HepG2 (cell line): ENCODE data around the gene IFIH1. TPM values are rescaled to one million over a fixed set of nuclear protein-coding genes. Genes with fewer than 3 reads are reported as not detected.

Experiments
- FIP1L1 ChIP-seq: fragments of 200-400 bp; formaldehyde crosslinking; IDR thresholded peaks from 2 replicates; pipeline ENCODE4 v1.6.1; 2018; ENCODE audit warnings: low read depth, mild to moderate bottlenecking, low read length, moderate library complexity, borderline replicate concordance; ENCODE audit not compliant: insufficient read depth
- HHEX ChIP-seq: IDR thresholded peaks from 2 replicates; pipeline ENCODE4 v1.6.1; 2016; ENCODE audit warnings: control low read depth
- HIVEP1 ChIP-seq: sonication (generic); formaldehyde crosslinking; IDR thresholded peaks from 2 replicates; pipeline ENCODE4 v1.4.0; 2020; ENCODE audit warnings: mild to moderate bottlenecking, missing genetic modification reagents
- NR2F6 ChIP-seq, 2 experiments: IDR thresholded peaks; 2 replicates each; pipeline ENCODE4 v1.6.1; 2016; ENCODE audit warnings: antibody characterized with exemption in 1 of 2, mild to moderate bottlenecking in 1 of 2
- PAWR ChIP-seq: sonication (generic); formaldehyde crosslinking; IDR thresholded peaks from 2 replicates; pipeline ENCODE4 v1.4.0; 2020; ENCODE audit warnings: missing genetic modification reagents, mild to moderate bottlenecking, borderline replicate concordance
- POGZ ChIP-seq: sonication (generic); formaldehyde crosslinking; IDR thresholded peaks from 2 replicates; pipeline ENCODE4 v1.4.0; 2020; ENCODE audit warnings: mild to moderate bottlenecking, missing genetic modification reagents
- RBM39 ChIP-seq: fragments of 200-400 bp; formaldehyde crosslinking; IDR thresholded peaks from one replicate; pipeline ENCODE4 v1.6.1; 2018; ENCODE audit warnings: antibody characterized with exemption, mild to moderate bottlenecking, low read depth, low read length; ENCODE audit not compliant: poor library complexity, severe bottlenecking
- RORA ChIP-seq: sonication (generic); formaldehyde crosslinking; IDR thresholded peaks from 2 replicates; pipeline ENCODE4 v1.5.0; 2020; ENCODE audit warnings: mild to moderate bottlenecking, missing genetic modification reagents, moderate library complexity
- ZBTB34 ChIP-seq: sonication (generic); formaldehyde crosslinking; IDR thresholded peaks from 2 replicates; pipeline ENCODE4 v1.8.0; 2022; ENCODE audit warnings: mild to moderate bottlenecking, missing genetic modification reagents
- ZIK1 ChIP-seq: sonication (generic); formaldehyde crosslinking; IDR thresholded peaks from 2 replicates; pipeline ENCODE4 v1.5.0; 2020; ENCODE audit warnings: mild to moderate bottlenecking, low read depth, missing genetic modification reagents, borderline replicate concordance
- ZNF235 ChIP-seq: sonication (generic); formaldehyde crosslinking; IDR thresholded peaks from 2 replicates; pipeline ENCODE4 v1.8.1; 2023; ENCODE audit warnings: mild to moderate bottlenecking, missing genetic modification reagents, borderline replicate concordance
- ZNF414 ChIP-seq: sonication (generic); formaldehyde crosslinking; IDR thresholded peaks from 2 replicates; pipeline ENCODE4 v1.5.0; 2020; ENCODE audit warnings: missing genetic modification reagents
- ZNF614 ChIP-seq: IDR thresholded peaks from 2 replicates; pipeline ENCODE4 v1.6.1; 2018; ENCODE audit warnings: missing biosample characterization, missing genetic modification reagents, inconsistent platforms, borderline replicate concordance
- ZNF790 ChIP-seq: sonication (generic); formaldehyde crosslinking; IDR thresholded peaks from 2 replicates; pipeline ENCODE4 v1.8.0; 2022; ENCODE audit warnings: missing genetic modification reagents, mild to moderate bottlenecking, borderline replicate concordance
- ZNF850 ChIP-seq: sonication (generic); formaldehyde crosslinking; conservative IDR thresholded peaks from 2 replicates; pipeline ENCODE4 v1.9.0; 2021; ENCODE audit warnings: mild to moderate bottlenecking, missing genetic modification reagents
- ZZZ3 ChIP-seq: sonication (generic); formaldehyde crosslinking; IDR thresholded peaks from 2 replicates; pipeline ENCODE4 v1.4.0; 2020; ENCODE audit warnings: missing genetic modification reagents, mild to moderate bottlenecking, borderline replicate concordance
- polyA plus RNA-seq, 8 experiments: library from polyadenylated mRNA; depleted of rRNA in 3 of 8; stranded (reverse) in 7 of 8; unstranded in 1 of 8; fragments of >200 nt; fragmentation: Illumina TruSeq in 4 of 8; extraction: Trizol in 4 of 8; gene quantifications; 2 replicates each; pipeline versions ENCODE4 v1.2.1 to v1.2.3, GENCODE V29; 2011 to 2016; ENCODE audit warnings: low read depth in 4 of 8, missing spikeins in 1 of 8, mixed read lengths in 1 of 8; ENCODE audit not compliant: insufficient read depth in 1 of 8
- total RNA-seq, 5 experiments: library from RNA; depleted of rRNA; stranded (reverse); fragments of >200 nt; fragmentation: Illumina TruSeq; extraction: Trizol; gene quantifications; 2 replicates each; pipeline ENCODE4 v1.2.3, GENCODE V29; 2016; ENCODE audit warnings: low read depth in 1 of 5
- TF ChIP-seq, protein P1 (sequence below): sonication (generic); formaldehyde crosslinking; conservative IDR thresholded peaks from 2 replicates; pipeline ENCODE4 v1.4.0; 2020; ENCODE audit warnings: missing genetic modification reagents
- TF ChIP-seq, protein P2 (sequence below): sonication (generic); formaldehyde crosslinking; IDR thresholded peaks from 2 replicates; pipeline ENCODE4 v1.8.0; 2022; ENCODE audit warnings: low read depth, missing genetic modification reagents
- TF ChIP-seq, protein P3 (sequence below): sonication (generic); formaldehyde crosslinking; IDR thresholded peaks from 2 replicates; pipeline ENCODE4 v1.5.0; 2020; ENCODE audit warnings: missing genetic modification reagents, mild to moderate bottlenecking, borderline replicate concordance
- TF ChIP-seq, protein P4 (sequence below): sonication (generic); formaldehyde crosslinking; IDR thresholded peaks from 2 replicates; pipeline ENCODE4 v1.5.0; 2020; ENCODE audit warnings: missing genetic modification reagents

Gene IFIH1
- total and polyA plus RNA-seq, 2 of the 13 experiments (the other 11 are each of a cell fraction or from before 2014, with no cell fraction given): 1.5 to 11.5 TPM

DNA sequence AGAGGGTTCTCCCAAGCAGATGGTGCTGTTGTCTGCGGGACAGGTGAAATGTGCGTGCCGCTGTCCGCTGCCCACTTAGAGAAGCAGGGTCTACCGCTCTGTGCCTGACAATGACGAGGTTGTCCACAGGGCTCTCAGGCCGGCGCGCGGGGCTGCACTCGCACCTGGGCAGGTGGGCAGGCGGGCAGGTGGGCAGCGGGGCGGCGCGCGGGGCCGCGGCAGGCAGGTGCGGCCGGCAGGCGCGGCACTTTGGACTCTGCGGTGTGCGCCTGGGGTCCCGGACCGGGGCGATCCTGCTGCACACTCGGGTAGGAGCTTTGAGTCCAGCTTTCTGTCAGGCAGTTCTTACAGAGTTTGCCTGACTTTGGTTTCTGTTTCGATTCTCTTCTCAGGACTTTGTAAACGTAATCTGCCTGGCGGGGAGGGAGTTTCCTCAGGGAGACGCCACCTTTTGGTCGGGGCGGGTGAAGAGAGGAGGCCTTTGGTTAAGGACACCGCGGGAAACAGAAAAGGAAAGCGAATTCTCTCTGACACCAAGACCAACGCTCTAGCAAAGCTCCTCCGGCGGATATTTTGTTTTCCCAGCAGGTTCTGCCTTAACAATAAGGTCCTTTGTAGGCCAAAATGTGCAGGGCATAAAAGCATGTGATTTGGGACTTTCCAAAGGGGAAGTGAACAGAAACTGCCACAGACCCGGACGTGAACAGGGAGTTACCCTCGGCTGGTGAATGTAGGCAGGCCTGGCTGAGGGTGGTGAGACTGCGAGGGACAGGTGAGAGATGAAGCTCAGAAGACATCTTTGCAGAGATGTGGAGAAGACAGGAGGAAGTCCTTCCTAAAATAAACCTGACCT lies at the start of gene IFIH1 (continued):
- TF ChIP-seq ZIK1 (CRISPR knock-in tag) (no peak), PAWR (CRISPR knock-in tag) (no peak), HIVEP1 (peak; percentile 74), RORA (CRISPR knock-in tag) (no peak), ZNF414 (CRISPR knock-in tag) (no peak), RBM39 (no peak), POGZ (CRISPR knock-in tag) (peak; percentile 43; the same call in 1 of the 2 replicates), ZNF790 (no peak), ZBTB34 (CRISPR knock-in tag) (no peak), NR2F6 (IDR thresholded peaks at IDR 0.05) (no peak), NR2F6 (CRISPR knock-in tag; IDR thresholded peaks at IDR 0.05) (no peak), ZNF850 (CRISPR knock-in tag) (no peak), HHEX (no peak), ZNF235 (CRISPR knock-in tag) (peak; percentile 35; the same call in 1 of the 2 replicates), FIP1L1 (no peak), ZNF614 (CRISPR knock-in tag) (0 out of 2 replicates have a peak, but pooled peaks have one; percentile 23), ZZZ3 (CRISPR knock-in tag) (no peak)
- TF ChIP-seq, protein P1, sequence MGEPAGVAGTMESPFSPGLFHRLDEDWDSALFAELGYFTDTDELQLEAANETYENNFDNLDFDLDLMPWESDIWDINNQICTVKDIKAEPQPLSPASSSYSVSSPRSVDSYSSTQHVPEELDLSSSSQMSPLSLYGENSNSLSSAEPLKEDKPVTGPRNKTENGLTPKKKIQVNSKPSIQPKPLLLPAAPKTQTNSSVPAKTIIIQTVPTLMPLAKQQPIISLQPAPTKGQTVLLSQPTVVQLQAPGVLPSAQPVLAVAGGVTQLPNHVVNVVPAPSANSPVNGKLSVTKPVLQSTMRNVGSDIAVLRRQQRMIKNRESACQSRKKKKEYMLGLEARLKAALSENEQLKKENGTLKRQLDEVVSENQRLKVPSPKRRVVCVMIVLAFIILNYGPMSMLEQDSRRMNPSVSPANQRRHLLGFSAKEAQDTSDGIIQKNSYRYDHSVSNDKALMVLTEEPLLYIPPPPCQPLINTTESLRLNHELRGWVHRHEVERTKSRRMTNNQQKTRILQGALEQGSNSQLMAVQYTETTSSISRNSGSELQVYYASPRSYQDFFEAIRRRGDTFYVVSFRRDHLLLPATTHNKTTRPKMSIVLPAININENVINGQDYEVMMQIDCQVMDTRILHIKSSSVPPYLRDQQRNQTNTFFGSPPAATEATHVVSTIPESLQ (CRISPR knock-in tag): no peak
- TF ChIP-seq, protein P2, sequence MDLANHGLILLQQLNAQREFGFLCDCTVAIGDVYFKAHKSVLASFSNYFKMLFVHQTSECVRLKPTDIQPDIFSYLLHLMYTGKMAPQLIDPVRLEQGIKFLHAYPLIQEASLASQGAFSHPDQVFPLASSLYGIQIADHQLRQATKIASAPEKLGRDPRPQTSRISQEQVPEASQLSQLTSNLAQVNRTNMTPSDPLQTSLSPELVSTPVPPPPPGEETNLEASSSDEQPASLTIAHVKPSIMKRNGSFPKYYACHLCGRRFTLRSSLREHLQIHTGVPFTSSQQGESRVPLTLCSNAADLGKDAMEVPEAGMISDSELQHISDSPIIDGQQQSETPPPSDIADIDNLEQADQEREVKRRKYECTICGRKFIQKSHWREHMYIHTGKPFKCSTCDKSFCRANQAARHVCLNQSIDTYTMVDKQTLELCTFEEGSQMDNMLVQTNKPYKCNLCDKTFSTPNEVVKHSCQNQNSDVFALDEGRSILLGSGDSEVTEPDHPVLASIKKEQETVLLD (CRISPR knock-in tag): no peak
- TF ChIP-seq, protein P3, sequence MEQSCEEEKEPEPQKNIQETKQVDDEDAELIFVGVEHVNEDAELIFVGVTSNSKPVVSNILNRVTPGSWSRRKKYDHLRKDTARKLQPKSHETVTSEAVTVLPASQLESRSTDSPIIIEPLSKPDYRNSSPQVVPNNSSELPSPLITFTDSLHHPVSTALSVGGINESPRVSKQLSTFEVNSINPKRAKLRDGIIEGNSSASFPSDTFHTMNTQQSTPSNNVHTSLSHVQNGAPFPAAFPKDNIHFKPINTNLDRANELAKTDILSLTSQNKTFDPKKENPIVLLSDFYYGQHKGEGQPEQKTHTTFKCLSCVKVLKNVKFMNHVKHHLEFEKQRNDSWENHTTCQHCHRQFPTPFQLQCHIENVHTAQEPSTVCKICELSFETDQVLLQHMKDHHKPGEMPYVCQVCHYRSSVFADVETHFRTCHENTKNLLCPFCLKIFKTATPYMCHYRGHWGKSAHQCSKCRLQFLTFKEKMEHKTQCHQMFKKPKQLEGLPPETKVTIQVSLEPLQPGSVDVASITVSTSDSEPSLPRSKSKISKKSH (CRISPR knock-in tag): no peak
- TF ChIP-seq, protein P4, sequence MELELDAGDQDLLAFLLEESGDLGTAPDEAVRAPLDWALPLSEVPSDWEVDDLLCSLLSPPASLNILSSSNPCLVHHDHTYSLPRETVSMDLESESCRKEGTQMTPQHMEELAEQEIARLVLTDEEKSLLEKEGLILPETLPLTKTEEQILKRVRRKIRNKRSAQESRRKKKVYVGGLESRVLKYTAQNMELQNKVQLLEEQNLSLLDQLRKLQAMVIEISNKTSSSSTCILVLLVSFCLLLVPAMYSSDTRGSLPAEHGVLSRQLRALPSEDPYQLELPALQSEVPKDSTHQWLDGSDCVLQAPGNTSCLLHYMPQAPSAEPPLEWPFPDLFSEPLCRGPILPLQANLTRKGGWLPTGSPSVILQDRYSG: no peak
